COR-L47 (cell line): ENCODE measurements around the gene CARD10.

Source experiments
- DNase-seq: peaks from one replicate; lab custom pipeline; 2025; lab: John Stamatoyannopoulos, UW

CARD10 gene, protein sequence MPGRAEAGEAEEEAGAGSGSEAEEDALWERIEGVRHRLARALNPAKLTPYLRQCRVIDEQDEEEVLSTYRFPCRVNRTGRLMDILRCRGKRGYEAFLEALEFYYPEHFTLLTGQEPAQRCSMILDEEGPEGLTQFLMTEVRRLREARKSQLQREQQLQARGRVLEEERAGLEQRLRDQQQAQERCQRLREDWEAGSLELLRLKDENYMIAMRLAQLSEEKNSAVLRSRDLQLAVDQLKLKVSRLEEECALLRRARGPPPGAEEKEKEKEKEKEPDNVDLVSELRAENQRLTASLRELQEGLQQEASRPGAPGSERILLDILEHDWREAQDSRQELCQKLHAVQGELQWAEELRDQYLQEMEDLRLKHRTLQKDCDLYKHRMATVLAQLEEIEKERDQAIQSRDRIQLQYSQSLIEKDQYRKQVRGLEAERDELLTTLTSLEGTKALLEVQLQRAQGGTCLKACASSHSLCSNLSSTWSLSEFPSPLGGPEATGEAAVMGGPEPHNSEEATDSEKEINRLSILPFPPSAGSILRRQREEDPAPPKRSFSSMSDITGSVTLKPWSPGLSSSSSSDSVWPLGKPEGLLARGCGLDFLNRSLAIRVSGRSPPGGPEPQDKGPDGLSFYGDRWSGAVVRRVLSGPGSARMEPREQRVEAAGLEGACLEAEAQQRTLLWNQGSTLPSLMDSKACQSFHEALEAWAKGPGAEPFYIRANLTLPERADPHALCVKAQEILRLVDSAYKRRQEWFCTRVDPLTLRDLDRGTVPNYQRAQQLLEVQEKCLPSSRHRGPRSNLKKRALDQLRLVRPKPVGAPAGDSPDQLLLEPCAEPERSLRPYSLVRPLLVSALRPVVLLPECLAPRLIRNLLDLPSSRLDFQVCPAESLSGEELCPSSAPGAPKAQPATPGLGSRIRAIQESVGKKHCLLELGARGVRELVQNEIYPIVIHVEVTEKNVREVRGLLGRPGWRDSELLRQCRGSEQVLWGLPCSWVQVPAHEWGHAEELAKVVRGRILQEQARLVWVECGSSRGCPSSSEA

DNA sequence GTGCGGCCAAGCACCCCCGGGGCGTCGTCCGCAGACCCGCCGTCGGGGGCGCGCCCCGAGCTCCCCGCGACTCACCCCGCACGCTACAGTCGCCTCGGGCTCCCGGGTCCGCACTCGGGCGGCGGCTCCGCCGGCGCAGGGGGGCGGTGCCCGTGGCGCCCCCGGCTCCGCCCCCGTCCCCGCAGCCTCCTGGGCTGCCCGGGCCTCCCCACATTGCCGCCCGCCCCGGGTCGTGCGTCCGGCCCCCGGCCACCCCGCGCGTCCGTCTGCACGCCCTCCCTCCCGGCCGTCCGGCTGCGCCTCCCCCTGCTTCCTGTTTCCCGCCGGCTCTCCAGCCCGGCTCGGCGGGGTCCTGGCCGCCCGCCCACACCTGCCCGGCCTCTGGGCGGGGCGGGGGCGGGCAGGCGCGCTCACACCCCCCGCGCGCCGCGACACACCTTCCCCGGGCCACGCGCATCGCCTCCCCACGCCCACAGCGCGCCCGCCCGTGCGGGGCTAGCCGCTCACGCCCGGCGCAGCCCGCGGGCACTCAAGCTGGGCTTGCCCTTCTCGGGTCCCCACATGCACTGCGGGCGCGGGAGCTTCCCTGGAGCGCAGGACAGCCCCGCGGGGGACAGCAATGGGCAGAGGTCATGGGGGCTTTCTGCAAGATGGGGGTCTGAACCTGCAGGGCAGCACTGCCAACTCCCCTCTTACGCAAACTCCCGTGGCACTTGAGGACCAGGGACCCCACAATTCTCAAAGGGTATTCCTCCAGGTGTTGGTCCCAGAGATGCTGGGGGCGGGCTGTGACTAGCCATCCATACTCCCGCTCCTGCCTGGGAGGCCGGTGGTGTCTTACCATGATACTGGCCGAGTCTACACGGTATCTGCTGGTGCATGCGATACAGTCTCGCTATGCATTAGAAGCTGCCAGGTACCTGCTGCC lies at the start of gene CARD10:
Gene CARD10, minus strand, starts transcription at position 148 of the 928 bp plus-strand sequence. CDS start 215 bp downstream, outside the sequence.
- DNase-seq = peak; percentile 53

DNA sequence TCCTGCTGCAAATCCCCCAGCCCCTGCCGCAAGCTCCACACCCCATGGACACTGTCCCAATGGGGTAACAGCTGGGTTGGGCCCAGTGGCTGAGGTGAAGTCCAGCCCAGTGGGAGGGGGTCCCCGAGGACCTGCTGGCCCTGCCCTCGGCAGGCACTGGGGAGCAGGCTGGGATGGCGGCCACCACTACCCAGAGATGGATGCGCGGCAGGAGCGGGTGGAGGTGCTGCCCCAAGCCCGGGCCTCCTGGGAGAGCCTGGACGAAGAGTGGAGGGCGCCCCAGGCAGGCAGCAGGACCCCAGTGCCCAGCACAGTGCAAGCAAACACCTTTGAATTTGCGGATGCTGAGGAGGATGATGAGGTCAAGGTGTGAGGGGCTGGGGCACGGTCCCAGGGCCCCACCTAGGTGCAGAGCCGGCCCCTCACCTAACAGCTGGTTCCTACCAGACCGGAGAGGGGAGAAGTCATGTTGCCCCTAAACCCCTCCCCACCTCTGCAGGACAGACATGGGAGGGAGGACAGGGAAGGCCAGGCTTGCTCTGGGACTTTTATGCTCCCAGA lies 49.3 kb upstream of the CARD10 start:
- DNase-seq = no peak

DNA sequence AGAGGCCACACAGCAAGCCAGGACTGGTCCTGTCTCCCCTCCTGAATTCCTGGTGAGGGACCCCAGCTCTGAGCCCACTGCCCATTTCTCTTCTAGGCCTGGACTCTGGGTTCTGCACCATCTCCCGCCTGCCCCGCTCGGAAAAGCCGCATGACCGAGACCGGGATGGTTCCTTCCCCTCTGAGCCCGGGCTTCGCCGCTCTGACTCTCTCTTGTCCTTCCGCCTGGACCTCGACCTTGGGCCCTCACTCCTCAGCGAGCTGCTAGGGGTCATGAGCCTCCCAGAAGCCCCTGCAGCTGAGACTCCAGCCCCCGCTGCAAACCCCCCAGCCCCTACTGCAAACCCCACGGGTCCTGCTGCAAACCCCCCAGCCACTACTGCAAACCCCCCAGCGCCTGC lies 48.8 kb upstream of the CARD10 start:
- DNase-seq = no peak

DNA sequence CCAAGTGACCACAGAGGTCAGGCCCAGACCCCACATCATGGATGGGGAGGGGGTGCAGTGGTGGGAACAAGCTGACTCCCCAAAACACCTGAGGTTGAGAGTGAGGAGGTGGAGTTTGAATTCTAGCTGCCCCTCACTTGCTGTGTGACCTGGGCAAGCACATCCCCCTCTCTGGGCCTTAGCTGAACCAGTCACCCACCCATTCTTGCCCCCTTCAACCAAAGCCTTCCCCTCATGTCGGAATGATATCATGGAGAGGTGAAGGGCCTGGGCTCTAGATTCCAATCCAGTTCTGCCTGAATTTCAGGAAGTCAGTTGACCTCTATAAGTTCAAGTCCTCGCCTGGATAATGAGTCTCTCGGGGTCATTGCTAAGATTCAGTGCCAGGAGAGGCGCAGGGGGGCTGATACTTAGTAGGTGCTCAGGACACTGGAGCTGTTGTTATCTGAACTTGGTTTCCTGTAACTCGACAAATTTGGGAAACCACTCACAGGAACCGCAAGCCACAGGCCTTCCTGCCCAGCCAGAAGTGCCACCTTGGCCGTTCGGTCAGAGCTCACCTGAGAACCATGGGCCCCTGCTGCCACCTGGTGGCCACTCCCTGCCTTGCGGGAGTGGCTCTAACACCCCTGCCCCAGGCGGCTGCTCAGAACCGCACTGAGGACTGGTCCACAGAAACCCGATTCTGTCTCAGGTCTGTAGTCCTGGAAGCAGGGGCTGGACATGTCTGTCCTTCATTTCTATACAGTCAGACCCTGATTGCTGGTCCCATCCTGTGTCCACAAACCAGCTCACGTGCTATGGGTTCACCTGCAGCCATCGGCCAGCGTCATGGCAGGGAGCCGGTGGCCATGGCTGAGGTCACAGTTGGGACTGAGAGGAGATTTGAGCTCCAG lies 47.9 kb upstream of the CARD10 start:
- peak; percentile 67 for DNase-seq

DNA sequence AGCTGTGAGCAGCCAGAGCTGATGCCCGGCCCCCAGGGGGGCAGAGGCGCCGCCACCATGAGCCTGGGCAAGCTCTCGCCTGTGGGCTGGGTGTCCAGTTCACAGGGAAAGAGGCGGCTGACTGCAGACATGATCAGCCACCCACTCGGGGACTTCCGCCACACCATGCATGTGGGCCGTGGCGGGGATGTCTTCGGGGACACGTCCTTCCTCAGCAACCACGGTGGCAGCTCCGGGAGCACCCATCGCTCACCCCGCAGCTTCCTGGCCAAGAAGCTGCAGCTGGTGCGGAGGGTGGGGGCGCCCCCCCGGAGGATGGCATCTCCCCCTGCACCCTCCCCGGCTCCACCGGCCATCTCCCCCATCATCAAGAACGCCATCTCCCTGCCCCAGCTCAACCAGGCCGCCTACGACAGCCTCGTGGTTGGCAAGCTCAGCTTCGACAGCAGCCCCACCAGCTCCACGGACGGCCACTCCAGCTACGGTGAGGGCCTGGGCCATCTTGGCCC lies 47.2 kb upstream of the CARD10 start:
- no peak for DNase-seq

DNA sequence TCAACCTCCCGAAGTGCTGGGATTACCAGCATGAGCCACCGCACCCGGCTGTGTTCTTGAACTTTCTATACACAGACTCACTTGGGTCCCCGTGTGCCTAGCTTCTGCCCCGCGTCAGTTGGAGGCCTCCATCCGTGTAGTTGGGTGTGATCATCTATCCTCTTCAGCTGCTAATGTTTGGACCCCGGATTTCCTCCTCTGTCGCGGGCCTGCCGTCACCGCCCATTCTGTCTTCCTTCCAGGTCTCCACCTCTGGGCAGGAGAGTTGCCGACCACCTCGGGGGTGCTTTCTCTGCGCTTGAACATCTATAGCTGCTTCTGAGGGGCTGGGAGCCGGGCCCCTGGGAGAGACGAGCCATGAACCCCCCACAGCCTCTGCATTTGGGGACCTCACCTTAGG lies 46.6 kb upstream of the CARD10 start:
- DNase-seq = no peak

DNA sequence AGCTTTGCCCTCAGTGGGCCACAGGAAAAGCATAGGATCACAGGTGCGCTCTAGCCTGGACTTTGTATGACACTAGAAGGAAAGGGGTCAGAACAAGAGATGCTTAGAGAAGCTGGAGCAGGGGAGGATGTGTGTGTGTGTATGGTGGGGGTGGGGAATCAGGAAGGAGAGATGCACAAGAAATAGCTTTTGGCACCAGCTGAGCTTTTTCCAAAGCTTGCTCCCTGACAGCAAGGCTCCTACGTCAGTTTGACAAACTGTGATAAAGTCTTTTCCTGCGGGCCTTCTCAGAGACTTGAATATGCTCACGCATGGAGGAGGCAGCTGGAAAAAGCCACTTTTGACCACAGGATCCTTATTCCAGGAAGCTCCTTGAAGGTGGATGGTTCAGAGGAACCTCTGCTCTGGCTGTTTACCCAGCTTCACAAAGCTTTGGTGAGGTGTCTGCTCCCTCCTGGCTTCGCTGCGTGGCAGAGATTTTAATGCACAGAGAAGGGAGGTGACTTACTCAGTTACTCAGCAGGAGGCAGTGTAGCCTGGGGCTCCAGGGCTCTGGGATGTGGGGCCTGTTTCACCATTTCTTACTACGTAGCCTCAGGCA lies 45.0 kb upstream of the CARD10 start:
- no peak for DNase-seq

DNA sequence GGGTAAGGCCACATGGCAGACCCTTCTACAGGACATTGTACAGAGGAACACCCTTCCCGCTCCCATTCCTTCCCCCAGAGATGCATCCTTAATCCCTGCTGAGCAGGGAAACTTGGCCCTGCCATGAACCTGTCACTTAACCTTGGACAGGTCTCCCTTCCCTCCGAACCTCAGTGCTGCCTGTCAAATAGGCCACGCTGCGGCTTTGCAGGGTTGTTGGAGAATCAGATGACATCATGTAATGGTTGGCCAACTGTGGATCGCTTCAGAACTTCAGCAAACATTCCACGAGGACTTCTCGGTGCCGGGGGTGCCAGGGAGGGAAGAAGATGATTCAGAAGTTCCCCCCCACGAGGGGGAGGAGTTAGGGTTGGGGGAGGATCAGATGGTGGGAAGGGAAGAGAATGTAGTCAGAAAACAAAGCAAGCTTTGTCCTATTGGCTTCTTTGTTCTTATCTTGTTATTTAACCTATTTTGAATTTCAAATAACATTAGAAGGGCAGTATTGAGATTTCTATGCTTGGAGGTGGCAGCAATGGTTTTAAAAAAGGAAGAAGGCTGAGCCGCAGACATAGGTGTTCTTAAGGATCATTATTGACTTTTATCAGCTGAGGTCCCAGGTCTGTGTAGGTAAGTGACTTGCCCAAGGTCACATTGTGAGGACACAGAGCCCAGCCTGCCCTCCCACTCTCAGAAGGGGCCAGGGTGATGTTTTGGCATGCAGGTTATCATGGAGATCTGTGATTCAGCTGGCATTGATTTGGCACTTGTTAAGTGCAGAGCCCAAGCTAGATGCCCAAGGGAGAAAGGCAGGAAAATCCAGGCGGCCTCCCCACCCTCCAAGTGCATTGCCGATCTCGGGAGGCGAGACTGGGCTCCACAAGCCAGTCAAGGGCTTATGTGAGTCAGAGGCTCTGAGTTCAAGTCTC lies 44.2 kb upstream of the CARD10 start:
- no peak for DNase-seq

DNA sequence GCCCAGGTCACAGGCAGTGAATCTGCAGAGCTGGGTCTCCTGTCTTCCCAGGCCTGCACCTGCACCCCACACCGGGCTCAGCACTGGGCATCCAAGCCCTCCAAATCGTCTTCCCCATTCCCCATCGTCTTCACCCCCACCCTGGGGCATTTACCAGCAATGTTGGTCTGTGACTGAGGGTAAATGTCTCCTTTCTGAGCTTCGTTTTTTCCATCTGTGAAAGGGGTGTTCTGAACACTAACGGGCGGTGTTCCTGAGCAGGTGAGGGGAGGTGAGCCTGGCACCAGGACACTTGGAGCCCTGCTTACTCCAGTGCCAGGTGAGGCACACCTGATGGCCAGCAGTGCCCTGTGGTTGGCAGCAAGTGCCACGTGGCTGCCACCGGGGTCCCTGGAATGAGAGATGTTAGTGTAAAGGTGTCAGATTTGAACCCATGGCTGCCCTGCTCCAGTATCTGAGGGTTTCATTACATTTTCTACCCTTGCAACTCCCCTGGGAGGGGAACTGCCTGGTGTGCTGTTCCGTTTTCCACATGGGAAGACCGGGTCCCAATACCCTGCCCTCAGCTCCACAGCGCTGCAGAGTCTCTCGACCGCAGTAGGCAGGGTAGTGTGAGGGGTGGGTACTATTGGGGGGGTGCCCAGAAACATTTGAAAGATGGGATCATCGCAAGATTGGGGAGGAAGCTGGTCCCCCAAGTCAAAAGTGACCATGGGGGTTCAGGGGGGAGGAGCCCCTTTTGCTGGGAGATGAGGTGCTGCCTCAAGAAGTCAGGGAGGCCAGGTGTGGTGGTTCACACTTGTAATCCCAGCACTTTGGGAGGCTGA lies 43.0 kb upstream of the CARD10 start:
- no peak for DNase-seq

DNA sequence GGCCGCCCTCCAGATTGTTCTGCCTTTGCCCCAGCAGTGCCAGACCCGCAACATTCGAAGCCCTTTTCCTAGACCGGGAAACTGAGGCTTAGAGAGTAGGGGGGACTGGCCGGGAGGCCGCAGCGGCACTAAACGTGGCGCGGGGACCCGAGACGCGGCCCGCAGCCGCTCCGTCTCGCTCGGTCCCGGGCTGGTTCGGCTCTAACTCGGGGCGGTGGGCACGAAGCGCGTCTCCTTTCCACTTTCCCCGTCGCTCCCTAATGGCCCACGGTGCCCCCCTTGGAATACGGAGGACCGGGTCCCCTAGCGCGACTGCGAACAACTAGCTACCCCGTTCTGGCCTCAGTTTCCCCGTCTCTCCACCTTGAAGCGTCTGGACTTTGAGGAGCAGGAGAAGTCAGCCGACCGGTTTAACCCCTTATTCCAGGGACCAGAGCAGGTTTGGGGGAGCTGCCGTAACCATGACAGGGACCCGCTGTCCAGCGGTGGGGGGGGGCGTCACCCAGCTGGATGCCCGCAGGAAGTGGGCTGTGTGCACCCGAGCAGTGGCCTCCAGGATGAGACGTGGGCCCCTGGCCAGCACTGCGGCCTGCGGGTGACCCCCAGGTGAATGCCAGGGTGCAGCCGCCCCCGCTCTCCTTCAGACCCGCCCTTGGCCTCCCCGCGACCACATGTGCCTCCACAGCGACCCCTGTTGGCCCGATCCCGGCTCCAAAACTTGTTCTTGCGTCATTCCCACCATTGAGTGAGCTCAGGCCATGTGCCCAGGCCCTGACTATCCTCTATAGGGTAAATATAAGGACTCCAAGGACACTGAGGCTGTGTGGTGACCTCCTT lies 42.2 kb upstream of the CARD10 start:
- DNase-seq = peak; percentile 30

DNA sequence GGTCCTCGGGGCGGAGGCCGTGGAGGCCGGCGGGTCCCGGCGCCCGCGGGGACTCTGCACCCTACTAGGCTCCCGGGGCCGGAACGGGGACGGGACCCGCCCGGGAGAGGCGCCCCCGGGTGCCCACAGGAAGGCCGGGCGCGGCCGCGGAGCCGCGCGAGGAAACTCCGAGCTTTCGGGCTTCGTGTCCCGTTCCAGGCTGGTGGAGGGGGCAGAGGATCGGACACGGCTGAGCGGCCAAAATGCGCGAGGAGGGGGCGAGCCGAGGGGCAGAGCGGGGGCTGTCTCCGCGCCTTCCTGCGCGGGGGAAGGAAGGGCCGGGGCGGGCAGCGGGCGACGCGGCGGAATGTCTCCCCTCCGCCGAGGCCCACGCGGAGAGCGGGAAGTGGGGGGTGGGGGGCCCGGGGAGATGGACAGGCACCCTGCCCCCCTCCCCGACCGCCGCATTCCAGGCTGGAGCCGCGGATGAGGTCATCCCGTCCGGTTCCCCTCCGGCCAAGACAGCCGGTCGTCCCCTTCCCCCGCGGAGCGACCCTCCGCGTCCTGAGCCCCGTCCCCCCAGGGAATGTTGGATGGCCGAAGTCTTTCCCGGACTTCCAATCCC lies 41.5 kb upstream of the CARD10 start:
- DNase-seq = no peak

DNA sequence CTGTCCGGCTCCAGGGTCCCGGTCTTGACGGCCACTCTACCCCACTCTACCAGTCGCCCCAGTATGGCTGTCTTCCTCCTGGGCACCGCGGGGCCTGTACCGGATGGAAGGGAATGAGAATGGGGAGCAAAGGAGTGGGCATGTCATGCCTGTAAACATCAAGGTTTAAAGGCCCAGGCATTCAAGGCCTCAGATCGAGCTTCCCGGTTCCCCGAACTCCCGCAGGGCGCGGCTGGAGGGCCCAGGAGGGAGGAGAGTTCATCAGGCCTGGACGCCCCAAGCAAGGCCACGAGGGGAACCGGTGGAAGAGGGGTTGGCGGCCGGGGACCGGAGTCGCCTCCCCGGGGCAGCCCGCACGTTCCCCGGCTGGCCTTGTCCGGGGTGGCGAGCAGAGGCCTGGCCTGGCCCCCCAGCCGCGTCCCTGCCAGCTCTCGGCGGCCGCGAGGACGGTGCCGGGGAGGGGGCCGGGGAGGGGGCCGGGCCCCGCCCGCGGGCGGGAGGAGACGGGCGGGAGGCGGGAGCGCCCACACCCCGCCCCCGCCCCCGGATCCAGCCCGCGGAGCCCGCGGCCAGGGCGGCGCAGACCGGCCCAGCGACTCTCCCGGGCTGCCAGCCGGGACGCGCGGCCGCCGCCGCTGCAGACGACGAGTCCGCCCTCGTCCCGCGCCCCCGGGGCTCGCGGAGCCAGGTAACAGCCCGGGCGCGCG lies 40.8 kb upstream of the CARD10 start, which contains the start of gene CDC42EP1:
Gene CDC42EP1, plus strand, starts transcription at position 580 of the 707 bp plus-strand sequence. CDS start 5,870 bp downstream, outside the sequence.
- no peak for DNase-seq

DNA sequence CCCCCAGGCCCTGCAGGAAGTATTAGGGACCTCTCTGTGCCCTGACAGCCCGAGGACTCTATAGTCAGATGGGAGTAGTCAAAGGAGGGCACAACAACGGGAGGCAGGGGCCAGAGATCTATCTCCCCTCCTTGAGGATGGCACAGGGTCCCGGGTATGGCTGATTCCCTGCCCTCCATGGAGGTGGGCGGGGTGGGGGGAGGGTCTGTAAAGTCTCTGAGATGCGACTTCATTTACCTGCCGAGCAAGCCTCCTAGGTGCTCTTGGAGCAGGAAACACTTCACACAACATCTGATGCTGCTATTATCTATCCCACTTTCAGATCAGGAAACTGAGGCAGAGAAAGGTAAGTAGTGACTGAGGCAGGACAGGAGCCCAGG lies 40.3 kb upstream of the CARD10 start:
- no peak for DNase-seq

DNA sequence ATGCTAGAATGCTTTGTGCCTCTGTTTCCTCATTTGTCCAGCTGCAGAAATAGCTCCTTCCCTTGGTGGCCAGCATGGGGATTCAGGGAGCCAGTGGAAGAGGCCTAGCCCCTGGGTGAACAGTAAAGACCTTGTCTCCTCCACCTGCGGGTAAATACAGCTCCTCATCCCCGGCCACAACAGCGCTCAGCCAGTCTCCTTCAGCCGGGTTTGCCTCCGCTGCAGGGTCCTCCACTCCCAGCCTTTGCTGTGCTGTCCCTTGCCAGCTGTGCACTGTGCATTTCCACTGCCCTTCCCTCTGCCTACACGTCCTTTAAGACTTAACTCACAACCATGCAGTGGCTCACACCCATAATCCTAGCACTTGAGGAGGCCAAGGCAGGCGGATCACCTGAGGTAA lies 39.6 kb upstream of the CARD10 start:
- no peak for DNase-seq

DNA sequence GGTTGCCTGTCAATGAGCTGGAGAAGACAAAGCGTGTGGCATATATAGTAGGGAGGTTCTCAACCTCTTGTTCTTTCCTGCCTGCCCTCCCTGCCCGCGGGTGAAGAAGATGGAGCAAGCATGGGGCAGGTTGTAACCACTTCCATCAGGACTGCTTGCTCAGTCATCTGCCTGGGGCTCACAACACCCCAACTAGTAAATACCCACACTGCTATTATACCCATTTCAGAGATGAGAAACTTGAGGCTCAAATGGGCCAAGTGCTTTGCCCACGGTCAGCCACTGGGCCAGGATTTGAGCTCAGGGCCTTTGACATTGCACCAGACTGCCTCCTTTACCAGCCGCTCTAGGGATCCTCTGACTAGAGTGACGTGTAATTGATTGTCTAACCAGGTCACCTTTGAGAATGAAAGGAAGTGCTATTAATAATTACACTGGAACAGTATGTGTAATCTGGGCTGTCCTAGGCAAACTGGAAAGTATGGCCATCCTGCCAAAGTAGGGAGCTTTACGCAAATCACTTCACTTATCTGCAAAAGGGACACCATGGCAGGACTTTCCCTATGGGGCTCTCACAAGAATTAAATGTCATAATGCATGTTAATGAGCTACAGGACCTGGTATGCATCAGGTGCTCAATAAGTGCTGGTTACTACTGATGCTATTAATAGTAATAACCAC lies 38.2 kb upstream of the CARD10 start:
- DNase-seq = no peak
